Measurements from ENCODE around the gene CASP8. TPM values are rescaled to one million over a fixed set of nuclear protein-coding genes. Genes with fewer than 3 reads are reported as not detected.

CASP8 gene
- total and polyA plus RNA-seq, 2 experiments from 2014 or later, result 11.7 to 20.8 TPM

- in situ Hi-C loops (cut with MboI), result no loop called here
- H3K79me2 ChIP-seq (ENCODE audit: insufficient read depth), result no peaks in the 10 kb centered on the region
- no peaks in the 10 kb centered on the region for H3K9me2 ChIP-seq (ENCODE audit: insufficient read depth)
- no peak for DNase-seq
- no peaks in the 10 kb centered on the region for H3K27me3 ChIP-seq (replicated peaks; ENCODE audit: insufficient read depth)
- 88 to 90% methylated on average over 9 of the region's 9 CpGs for WGBS, 2 experiments (ENCODE audit: low coverage in 1 of 2, low lambda C conversion rate in 2 of 2, missing lambda C conversion rate in 2 of 2)
- H3K4me3 ChIP-seq, result no peak overlapping the region
- no peaks in the 10 kb centered on the region for H3K4me1 ChIP-seq (ENCODE audit: insufficient read depth)
- H3K9me3 ChIP-seq (ENCODE audit: low read depth), result no peaks in the 10 kb centered on the region
- H3F3A ChIP-seq (ENCODE audit: insufficient read depth), result no peaks in the 10 kb centered on the region
- no peak overlapping the region for H3K4me2 ChIP-seq (ENCODE audit: unreplicated experiment)
- peaks cover 18% of the 10 kb centered on the region; the same call in 1 of the 2 replicates for H3K36me3 ChIP-seq (ENCODE audit: low read depth)
- no peak overlapping the region for H3K9ac ChIP-seq
- H2AFZ ChIP-seq, result no peak overlapping the region
- H4K20me1 ChIP-seq (ENCODE audit: insufficient read depth), result no peaks in the 10 kb centered on the region
- no peak overlapping the region for H3K27ac ChIP-seq
- no peak for TF ChIP-seq EZH2phosphoT487 (IDR thresholded peaks at IDR 0.05; ENCODE audit: insufficient read depth, low read depth)
- no peak for TF ChIP-seq EZH2 (IDR thresholded peaks at IDR 0.05; ENCODE audit: insufficient read depth, poor library complexity, severe bottlenecking)
Observed at GRCh38 chr2:201273330-201273983, 13.1 kb downstream of the CASP8 start.

GRCh38 chr2:201275069-201275468, 14.7 kb downstream of the CASP8 start:
- DNase-seq, result no peak
- no peaks in the 10 kb centered on the region for H3K9me2 ChIP-seq (ENCODE audit: insufficient read depth)
- peaks cover 30% of the 10 kb centered on the region; the same call in 1 of the 2 replicates for H3K36me3 ChIP-seq (ENCODE audit: low read depth)
- in situ Hi-C loops (cut with MboI), result no loop called here
- H3K9ac ChIP-seq, result no peak overlapping the region
- WGBS, 2 experiments (ENCODE audit: low coverage in 1 of 2, low lambda C conversion rate in 2 of 2, missing lambda C conversion rate in 2 of 2), result 94 to 97% methylated on average over 2 of the region's 2 CpGs
- TF ChIP-seq EZH2 (IDR thresholded peaks at IDR 0.05; ENCODE audit: insufficient read depth, poor library complexity, severe bottlenecking) (no peak), EZH2phosphoT487 (IDR thresholded peaks at IDR 0.05; ENCODE audit: insufficient read depth, low read depth) (no peak)
- H3K27me3 ChIP-seq (replicated peaks; ENCODE audit: insufficient read depth), result no peaks in the 10 kb centered on the region
- no peaks in the 10 kb centered on the region for H3F3A ChIP-seq (ENCODE audit: insufficient read depth)
- H3K9me3 ChIP-seq (ENCODE audit: low read depth), result no peaks in the 10 kb centered on the region
- H2AFZ ChIP-seq, result no peak overlapping the region
- H3K79me2 ChIP-seq (ENCODE audit: insufficient read depth), result no peaks in the 10 kb centered on the region
- H4K20me1 ChIP-seq (ENCODE audit: insufficient read depth), result no peaks in the 10 kb centered on the region
- H3K27ac ChIP-seq, result no peak overlapping the region
- H3K4me2 ChIP-seq (ENCODE audit: unreplicated experiment), result no peak overlapping the region
- H3K4me1 ChIP-seq (ENCODE audit: insufficient read depth), result no peaks in the 10 kb centered on the region
- H3K4me3 ChIP-seq, result no peak overlapping the region

GRCh38 chr2:201275990-201276389, 15.7 kb downstream of the CASP8 start:
- no peaks in the 10 kb centered on the region for H3K27me3 ChIP-seq (replicated peaks; ENCODE audit: insufficient read depth)
- no peak overlapping the region for H3K4me3 ChIP-seq
- no peaks in the 10 kb centered on the region for H3K9me2 ChIP-seq (ENCODE audit: insufficient read depth)
- H3K9me3 ChIP-seq (ENCODE audit: low read depth), result no peaks in the 10 kb centered on the region
- H3K4me2 ChIP-seq (ENCODE audit: unreplicated experiment), result no peak overlapping the region
- H2AFZ ChIP-seq, result no peak overlapping the region
- H3K4me1 ChIP-seq (ENCODE audit: insufficient read depth), result no peaks in the 10 kb centered on the region
- no peaks in the 10 kb centered on the region for H3K79me2 ChIP-seq (ENCODE audit: insufficient read depth)
- in situ Hi-C loops (cut with MboI), result no loop called here
- no peaks in the 10 kb centered on the region for H3F3A ChIP-seq (ENCODE audit: insufficient read depth)
- TF ChIP-seq EZH2 (IDR thresholded peaks at IDR 0.05; ENCODE audit: insufficient read depth, poor library complexity, severe bottlenecking), result no peak
- no peak for TF ChIP-seq EZH2phosphoT487 (IDR thresholded peaks at IDR 0.05; ENCODE audit: insufficient read depth, low read depth)
- no peak overlapping the region for H3K27ac ChIP-seq
- peaks cover 30% of the 10 kb centered on the region; the same call in 1 of the 2 replicates for H3K36me3 ChIP-seq (ENCODE audit: low read depth)
- no peak overlapping the region for H3K9ac ChIP-seq
- WGBS, 2 experiments (ENCODE audit: low coverage in 1 of 2, low lambda C conversion rate in 2 of 2, missing lambda C conversion rate in 2 of 2), result 88 to 89% methylated on average over 5 of the region's 5 CpGs
- DNase-seq, result no peak
- H4K20me1 ChIP-seq (ENCODE audit: insufficient read depth), result no peaks in the 10 kb centered on the region

GRCh38 chr2:201276511-201276910, 16.2 kb downstream of the CASP8 start:
- no peaks in the 10 kb centered on the region for H3K27me3 ChIP-seq (replicated peaks; ENCODE audit: insufficient read depth)
- H2AFZ ChIP-seq, result no peak overlapping the region
- H3K9me3 ChIP-seq (ENCODE audit: low read depth), result no peaks in the 10 kb centered on the region
- no peaks in the 10 kb centered on the region for H3F3A ChIP-seq (ENCODE audit: insufficient read depth)
- H3K4me3 ChIP-seq, result no peak overlapping the region
- H3K79me2 ChIP-seq (ENCODE audit: insufficient read depth), result no peaks in the 10 kb centered on the region
- no peaks in the 10 kb centered on the region for H3K9me2 ChIP-seq (ENCODE audit: insufficient read depth)
- no peak overlapping the region for H3K9ac ChIP-seq
- 97 to 100% methylated on average over 6 of the region's 6 CpGs for WGBS, 2 experiments (ENCODE audit: low coverage in 1 of 2, low lambda C conversion rate in 2 of 2, missing lambda C conversion rate in 2 of 2)
- H3K4me2 ChIP-seq (ENCODE audit: unreplicated experiment), result no peak overlapping the region
- TF ChIP-seq EZH2phosphoT487 (IDR thresholded peaks at IDR 0.05; ENCODE audit: insufficient read depth, low read depth) (no peak), EZH2 (IDR thresholded peaks at IDR 0.05; ENCODE audit: insufficient read depth, poor library complexity, severe bottlenecking) (no peak)
- no peaks in the 10 kb centered on the region for H4K20me1 ChIP-seq (ENCODE audit: insufficient read depth)
- no peaks in the 10 kb centered on the region for H3K4me1 ChIP-seq (ENCODE audit: insufficient read depth)
- no peak overlapping the region for H3K27ac ChIP-seq
- no peak for DNase-seq
- H3K36me3 ChIP-seq (ENCODE audit: low read depth), result peaks cover 30% of the 10 kb centered on the region; the same call in 1 of the 2 replicates
- in situ Hi-C loops (cut with MboI), result no loop called here

Data from GM23248 (cell line).